Bone marrow (tissue), 2 donors: ENCODE measurements around the gene TEDC1.

Source experiments
- DNase-seq, 2 donors: peaks; one replicate each; lab custom pipeline; 2025; lab: John Stamatoyannopoulos, UW

Gene TEDC1

DNA sequence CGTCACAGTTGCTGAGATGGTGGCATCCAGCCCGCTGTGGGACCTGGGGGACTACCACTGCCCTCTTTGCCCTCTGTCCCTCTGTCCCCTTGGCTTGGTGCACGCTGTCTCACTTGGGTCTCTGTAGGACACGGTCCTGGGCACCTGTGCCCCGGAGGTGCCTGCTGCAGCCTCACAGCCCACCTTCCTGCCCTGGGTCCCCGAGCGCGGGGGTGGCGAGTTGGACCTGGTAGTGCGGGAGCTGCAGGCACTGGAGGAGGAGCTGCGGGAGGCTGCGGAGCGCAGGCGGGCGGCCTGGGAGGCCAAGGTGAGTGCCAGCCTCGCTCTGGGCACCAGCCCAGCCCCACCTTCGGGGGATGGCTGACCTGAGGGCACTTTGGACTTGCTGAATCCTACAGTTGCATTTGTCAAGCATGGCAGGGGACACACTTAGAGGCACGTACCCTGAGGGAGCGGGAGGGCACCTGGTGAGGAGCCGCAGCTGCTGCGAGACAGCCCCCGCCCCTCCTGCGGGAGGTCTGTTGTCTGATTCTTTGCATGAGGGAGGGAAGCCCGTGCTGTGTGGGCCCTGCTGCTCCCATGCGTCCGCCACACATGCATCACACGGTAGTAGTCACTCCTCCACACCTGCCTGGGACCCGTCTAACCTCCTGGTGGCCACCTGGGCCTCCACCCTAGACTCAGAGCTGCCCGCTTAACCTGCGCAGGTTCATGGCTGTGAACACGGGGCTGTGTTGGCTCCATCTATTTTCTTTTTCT, 6.8 kb downstream of the TEDC1 start:
- DNase-seq: no peak

- DNase-seq: no peak
Observed at GRCh38 chr14:105498430-105499255, 7.6 kb downstream of the TEDC1 start.

- no peak for DNase-seq
Observed at GRCh38 chr14:105499256-105500035, 8.4 kb downstream of the TEDC1 start.

GRCh38 chr14:105500036-105500725, 9.1 kb downstream of the TEDC1 start:
- no peak for DNase-seq

GRCh38 chr14:105500726-105501101, 9.7 kb downstream of the TEDC1 start:
- no peak for DNase-seq

DNA sequence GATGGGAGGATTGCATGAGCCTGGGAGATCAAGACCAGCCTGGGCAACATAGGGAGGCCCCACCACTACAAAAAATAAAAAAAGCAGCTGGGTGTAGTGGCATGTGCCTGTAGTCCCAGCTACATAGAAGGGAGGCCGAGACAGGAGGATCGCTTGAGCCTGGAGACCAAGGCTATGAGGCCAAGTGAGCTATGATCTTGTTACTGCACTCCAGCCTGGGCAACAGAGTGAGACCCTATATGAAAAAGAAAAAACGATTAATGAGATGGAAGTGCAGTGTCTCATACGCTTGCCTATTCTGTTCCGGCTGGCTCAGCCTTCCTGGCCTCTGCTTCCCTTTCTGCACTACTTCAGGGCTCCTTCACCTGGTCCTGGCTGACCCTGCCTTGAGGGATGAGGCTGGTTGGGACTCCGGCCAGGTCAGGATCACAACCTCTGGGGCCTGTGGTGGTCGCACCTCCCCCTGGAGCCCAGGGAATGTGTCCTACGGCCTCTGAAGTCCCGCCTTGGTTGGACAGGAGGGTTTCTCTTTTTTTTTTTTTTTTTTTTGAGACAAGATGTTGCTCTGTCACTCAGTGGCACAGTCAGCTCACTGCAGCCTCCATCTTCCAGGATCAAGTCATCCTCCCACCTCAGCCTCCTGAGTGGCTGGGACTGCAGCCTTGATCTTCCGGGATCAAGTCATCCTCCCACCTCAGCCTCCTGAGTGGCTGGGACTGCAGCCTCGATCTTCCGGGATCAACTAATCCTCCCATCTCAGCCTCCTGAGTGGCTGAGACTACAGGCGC, 10.7 kb downstream of the TEDC1 start:
- DNase-seq: no peak

GRCh38 chr14:105502446-105503295, 11.6 kb downstream of the TEDC1 start:
- DNase-seq: no peak

DNA sequence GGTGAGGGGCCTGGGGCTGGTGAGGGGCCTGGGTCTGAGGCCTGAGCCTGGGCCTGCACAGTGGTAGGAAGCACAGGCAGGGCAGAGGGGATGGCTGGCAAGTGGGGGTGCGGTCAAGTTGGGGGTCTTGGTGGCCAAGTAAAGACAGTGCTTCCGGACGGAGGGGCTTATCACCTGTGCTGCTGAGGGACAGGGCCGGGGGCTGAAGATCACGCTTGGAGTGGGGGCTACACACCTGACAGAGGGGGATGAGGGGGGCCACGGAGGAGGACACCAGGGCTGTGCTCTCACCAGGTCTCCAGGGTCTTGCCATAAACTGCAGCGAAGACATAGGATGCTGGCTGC, 12.2 kb downstream of the TEDC1 start:
- no peak for DNase-seq

DNA sequence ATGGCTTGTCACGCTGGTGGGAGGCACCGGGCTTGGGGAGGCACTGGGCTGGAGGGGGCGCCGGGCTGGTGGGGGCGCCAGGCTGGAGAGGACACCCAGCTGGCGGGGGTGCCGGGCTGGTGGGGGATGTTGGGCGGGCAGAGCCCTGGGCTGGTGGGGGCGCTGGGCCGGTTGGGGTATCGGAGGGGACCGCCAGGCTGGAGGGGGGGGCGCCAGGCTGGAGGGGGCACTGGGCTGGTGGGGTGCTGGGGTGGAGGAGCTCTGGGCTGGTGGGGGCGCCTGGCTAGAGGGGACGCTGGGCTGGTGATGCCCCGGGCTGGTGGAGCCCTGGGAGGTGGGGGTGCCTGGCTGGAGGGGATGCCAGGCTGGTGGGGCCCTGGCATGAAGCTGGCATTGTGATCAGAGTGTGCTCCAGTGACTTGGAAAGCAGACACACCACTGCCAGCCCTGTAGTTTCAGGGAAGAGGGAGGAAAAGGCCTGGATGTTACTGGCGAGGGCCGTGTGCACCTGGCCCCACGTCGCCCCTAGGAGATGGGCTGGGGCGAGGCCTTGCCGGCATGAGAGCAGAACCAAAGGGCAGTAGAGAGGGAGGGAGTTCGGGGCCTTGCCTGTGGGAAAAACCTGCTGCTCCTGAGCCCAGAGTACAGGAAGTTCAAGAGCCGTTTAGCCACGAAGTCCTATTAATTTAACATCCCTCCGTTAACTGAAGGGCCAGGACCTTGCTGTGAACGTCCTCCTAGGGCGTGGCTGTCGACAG, 13.1 kb downstream of the TEDC1 start:
- no peak for DNase-seq

GRCh38 chr14:105505101-105505500, 14.1 kb downstream of the TEDC1 start:
- no peak for DNase-seq

- no peak for DNase-seq
Observed at GRCh38 chr14:105507247-105507646, 16.2 kb downstream of the TEDC1 start.

DNA sequence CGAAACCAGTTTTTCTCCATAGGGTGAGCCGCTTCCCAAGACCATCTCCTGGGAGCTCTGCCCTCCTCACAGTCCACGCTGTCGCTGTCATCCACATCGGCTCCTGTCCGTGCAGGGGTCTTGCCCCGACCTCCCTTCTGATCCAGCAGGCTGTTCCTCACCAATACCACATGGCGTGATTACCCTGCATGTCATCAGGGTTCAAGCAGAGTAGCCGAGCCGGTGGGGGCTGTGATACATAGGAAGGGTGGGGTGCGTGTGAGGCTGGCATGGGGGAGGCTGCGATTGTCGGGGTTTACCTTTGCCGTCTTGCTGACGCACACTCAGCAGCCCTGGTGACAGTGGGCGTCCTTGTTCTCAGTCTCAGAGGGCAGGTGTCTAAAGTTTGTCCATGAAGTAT, 17.0 kb downstream of the TEDC1 start:
- DNase-seq: no peak

GRCh38 chr14:105508601-105509000, 17.6 kb downstream of the TEDC1 start:
- DNase-seq: no peak

GRCh38 chr14:105517096-105517495, 26.1 kb downstream of the TEDC1 start:
- no peak for DNase-seq

DNA sequence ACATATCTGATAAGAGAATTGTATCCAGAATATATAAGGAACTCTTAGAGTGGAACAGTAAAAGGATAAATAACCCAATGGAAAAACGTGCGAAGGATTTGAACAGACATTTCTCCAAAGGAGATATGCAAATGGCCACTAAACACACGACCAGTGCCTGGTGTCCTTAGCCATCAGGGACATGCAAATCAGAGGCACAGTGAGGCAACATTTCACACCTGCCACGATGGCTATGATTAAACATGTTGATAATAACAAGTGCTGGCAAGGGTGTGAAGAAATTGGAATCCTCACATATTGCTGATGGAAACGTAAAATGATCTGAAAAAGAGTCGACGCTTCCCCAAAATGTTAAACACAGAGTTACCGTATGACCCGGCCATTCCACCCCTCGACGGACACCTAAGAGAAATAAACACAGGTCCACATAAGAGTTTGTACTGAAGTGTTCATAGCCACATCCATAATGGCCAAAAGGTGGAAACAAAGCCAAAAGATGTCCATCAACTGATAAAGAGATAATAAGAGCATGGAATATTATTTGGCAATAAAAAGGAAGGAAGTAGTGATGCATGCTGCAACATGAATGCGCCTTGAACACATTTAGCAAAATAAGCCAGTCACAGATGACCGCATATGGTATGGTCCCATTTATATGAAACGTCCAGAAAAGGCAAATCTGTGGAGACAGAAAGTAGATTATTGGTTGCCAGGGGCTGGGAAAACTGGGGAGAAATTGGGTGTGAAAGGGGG, 29.1 kb downstream of the TEDC1 start:
- DNase-seq: no peak

DNA sequence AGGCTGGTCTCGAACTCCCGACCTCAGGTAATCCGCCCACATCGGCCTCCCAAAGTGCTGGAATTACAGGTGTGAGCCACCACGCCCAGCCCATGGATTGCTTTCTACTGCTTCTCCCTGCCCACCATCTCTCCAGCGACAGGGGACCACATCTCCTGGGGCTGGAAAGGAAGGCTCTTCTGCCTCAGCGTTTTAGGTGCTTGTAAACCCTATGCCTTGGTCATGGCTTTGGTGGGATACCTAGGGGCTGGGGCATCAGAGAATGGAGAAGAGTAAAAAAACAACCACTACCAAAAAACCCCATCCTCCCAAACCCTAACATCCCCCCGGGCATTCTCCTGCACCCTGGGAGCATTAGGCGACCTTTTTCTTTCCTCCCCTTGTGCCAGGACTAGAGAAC, 34.3 kb downstream of the TEDC1 start:
- no peak for DNase-seq

- DNase-seq: no peak
Observed at GRCh38 chr14:105525861-105526775, 35.1 kb downstream of the TEDC1 start, which contains the start of gene TMEM121. Gene TMEM121, plus strand, starts transcription at chr14:105526583. Its CDS starts 2,252 bp downstream, at chr14:105528835.
